Calu3 (cell line): ENCODE results near the gene TMEM184B. TPM values are rescaled to one million over a fixed set of nuclear protein-coding genes. Genes with fewer than 3 reads are reported as not detected.

Experiments
- BruUV-seq: library from RNA; stranded (reverse); fragments of 400-500 nt; replicated peaks from 2 replicates; lab custom pipeline; 2021; lab: Mats Ljungman, UMichigan
- CTCF ChIA-PET: fragments of 300-600 bp; sonication (Branson Sonifier 250); formaldehyde crosslinking; loops from one replicate; lab custom pipeline; 2022; ENCODE audit warnings: antibody characterized with exemption; lab: Charles Lee
- DNase-seq: peaks from one replicate; pipeline ENCODE4 v3.0.0; 2022
- H3K27ac Mint-ChIP-seq: one replicate; pipeline ENCODE4 v1.8.0; 2022; ENCODE audit warnings: mixed read lengths; ENCODE audit not compliant: unreplicated experiment
- H3K27me3 Mint-ChIP-seq: one replicate; pipeline ENCODE4 v1.8.0; 2022; ENCODE audit warnings: mixed read lengths; ENCODE audit not compliant: unreplicated experiment
- H3K36me3 Mint-ChIP-seq: one replicate; pipeline ENCODE4 v1.8.0; 2022; ENCODE audit warnings: mild to moderate bottlenecking, moderate library complexity, mixed read lengths; ENCODE audit not compliant: insufficient read depth, unreplicated experiment
- H3K4me1 Mint-ChIP-seq: one replicate; pipeline ENCODE4 v1.8.0; 2022; ENCODE audit warnings: mild to moderate bottlenecking, low read depth, mixed read lengths; ENCODE audit not compliant: unreplicated experiment
- H3K4me3 Mint-ChIP-seq: one replicate; pipeline ENCODE4 v1.8.0; 2022; ENCODE audit warnings: mild to moderate bottlenecking, low read depth, moderate library complexity, mixed read lengths; ENCODE audit not compliant: unreplicated experiment
- H3K9me3 Mint-ChIP-seq: one replicate; pipeline ENCODE4 v1.8.0; 2022; ENCODE audit warnings: low read depth, mixed read lengths; ENCODE audit not compliant: unreplicated experiment
- intact Hi-C: fragments of 100-400 bp; cut with micrococcal nuclease; formaldehyde crosslinking; loops from one replicate; pipeline ENCODE4 v1.10.0; 2022; ENCODE audit not compliant: unreplicated experiment
- total RNA-seq: library from RNA; stranded (reverse); gene quantifications from 2 replicates; pipeline ENCODE4 v1.2.3, GENCODE V29; 2022
- TF ChIP-seq, protein P1 (sequence below): fragments of 200-600 bp; IDR thresholded peaks from one replicate; pipeline ENCODE4 v1.8.0; 2022; ENCODE audit warnings: antibody characterized with exemption; ENCODE audit not compliant: unreplicated experiment

The TMEM184B gene
- total RNA-seq, 1 experiment from 2014 or later = 114 TPM

DNA sequence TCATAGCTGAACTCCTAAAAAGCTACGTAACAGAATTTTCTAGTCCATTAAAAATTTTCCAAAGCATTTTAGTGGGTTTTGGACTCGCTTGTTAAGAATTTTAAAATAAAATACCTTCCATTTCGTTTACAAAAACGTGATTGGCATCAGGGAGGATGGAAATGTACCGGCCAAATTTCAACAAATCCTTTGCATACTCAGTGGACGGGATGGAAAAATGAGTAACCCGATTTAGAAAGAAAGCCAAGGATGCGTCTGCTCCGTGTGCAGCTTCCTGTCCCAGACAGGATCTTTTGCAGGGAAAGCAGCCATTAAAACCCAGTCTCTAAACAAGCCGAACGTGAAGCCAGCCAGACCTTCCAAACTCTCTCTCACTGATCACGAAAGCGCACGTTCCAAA lies 15.6 kb downstream of the TMEM184B start:
- peaks cover 29% of the 10 kb centered on the region for H3K4me1 Mint-ChIP-seq
- TF ChIP-seq, protein P1, sequence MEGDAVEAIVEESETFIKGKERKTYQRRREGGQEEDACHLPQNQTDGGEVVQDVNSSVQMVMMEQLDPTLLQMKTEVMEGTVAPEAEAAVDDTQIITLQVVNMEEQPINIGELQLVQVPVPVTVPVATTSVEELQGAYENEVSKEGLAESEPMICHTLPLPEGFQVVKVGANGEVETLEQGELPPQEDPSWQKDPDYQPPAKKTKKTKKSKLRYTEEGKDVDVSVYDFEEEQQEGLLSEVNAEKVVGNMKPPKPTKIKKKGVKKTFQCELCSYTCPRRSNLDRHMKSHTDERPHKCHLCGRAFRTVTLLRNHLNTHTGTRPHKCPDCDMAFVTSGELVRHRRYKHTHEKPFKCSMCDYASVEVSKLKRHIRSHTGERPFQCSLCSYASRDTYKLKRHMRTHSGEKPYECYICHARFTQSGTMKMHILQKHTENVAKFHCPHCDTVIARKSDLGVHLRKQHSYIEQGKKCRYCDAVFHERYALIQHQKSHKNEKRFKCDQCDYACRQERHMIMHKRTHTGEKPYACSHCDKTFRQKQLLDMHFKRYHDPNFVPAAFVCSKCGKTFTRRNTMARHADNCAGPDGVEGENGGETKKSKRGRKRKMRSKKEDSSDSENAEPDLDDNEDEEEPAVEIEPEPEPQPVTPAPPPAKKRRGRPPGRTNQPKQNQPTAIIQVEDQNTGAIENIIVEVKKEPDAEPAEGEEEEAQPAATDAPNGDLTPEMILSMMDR = no peak
- intact Hi-C loops = no loop called here
- CTCF ChIA-PET = interaction anchor here (0.6 to 0.7 kb wide), 2 partner anchors 38 to 167 kb away, joined by 4 to 8 read pairs; no protein-coding TSS in a partner anchor
- peaks cover 19% of the 10 kb centered on the region for H3K36me3 Mint-ChIP-seq
- DNase-seq = no peak
- H3K9me3 Mint-ChIP-seq = no peaks in the 10 kb centered on the region
- no TSS peak for BruUV-seq
- H3K27ac Mint-ChIP-seq = no peak overlapping the region
- no peak overlapping the region for H3K4me3 Mint-ChIP-seq
- H3K27me3 Mint-ChIP-seq = no peaks in the 10 kb centered on the region

DNA sequence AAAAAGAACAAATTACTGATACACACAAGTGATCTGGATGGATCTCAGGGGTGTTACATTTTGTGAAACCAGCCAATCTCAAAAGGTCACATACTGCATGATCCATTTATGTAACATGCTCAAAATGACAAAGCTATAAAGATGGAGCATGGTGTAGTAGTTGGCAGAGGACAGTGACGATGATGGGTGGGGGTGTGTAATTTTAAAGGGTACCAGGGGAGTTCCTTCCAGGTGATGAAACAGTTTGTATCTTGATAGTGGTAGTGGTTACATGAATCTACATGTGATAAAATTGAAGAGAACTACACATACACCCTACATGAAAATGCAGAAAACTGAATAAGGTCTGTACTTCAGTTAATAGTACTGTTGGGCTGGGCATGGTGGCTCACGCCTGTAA lies 17.1 kb downstream of the TMEM184B start:
- Mint-ChIP-seq H3K36me3 (peaks cover 15% of the 10 kb centered on the region), H3K27me3 (no peaks in the 10 kb centered on the region), H3K9me3 (no peaks in the 10 kb centered on the region), H3K4me3 (no peak overlapping the region), H3K4me1 (peaks cover 14% of the 10 kb centered on the region), H3K27ac (no peak overlapping the region)
- TF ChIP-seq, protein P1 = no peak
- CTCF ChIA-PET = no interaction called here
- intact Hi-C loops = no loop called here
- no peak for DNase-seq
- no TSS peak for BruUV-seq

DNA sequence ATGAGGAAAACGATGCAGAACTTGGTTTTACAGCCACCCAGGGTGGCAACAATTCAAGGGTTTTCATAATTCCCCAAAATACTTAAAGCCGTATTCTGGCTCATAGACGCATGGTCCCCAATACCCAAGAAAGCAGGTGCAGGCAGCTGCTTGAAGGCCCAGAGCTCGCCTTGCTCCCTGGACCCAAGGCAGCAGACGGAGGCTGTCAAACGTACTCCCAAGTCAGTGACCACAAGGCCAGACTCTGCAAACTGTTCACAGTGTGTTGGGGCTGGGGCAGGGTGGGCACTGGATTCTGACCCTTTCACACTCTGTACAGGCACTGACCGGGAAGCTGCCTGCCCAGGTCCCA lies 21.5 kb downstream of the TMEM184B start:
- no peak for DNase-seq
- H3K4me3 Mint-ChIP-seq = no peak overlapping the region
- H3K27ac Mint-ChIP-seq = no peak overlapping the region
- CTCF ChIA-PET = no interaction called here
- H3K4me1 Mint-ChIP-seq = no peaks in the 10 kb centered on the region
- BruUV-seq = no TSS peak
- H3K36me3 Mint-ChIP-seq = peaks cover 20% of the 10 kb centered on the region
- intact Hi-C loops = no loop called here
- TF ChIP-seq, protein P1 = no peak
- no peaks in the 10 kb centered on the region for H3K27me3 Mint-ChIP-seq
- no peaks in the 10 kb centered on the region for H3K9me3 Mint-ChIP-seq

DNA sequence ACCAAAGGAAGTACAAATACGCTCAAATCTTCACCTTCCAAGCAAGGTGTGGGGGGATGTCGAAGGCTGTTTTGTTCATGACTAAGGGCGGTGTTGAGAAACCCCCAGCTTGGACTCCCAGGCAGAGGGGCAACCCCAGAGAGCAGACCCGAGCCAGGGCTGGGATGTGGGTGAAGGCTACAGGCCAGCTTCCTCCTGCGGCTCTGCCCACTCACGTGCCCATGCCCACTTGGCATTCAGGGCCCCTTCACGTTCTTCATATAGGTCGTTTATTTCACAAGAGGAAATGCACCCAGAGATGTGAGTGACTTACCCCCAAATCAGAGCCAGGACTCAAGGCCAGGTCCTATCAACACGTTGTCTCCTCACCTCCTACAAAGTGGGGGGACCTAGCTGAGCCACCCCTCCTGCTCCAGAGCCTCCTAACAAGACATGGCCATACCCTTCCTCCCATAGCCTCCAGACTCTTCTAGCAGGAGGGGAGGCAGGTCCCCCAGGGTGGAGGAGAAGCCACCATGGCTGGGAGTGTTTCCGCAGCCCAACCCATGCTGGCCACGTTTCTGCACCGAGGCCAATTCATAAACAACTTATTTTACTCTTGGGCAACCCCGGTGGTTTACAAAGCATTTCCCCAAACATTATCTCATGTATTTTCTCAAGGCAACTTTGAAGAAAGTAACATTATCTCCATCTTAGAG lies 22.0 kb downstream of the TMEM184B start:
- intact Hi-C loops = no loop called here
- CTCF ChIA-PET = no interaction called here
- TF ChIP-seq, protein P1 = no peak
- H3K27ac Mint-ChIP-seq = no peak overlapping the region
- no peaks in the 10 kb centered on the region for H3K4me1 Mint-ChIP-seq
- no peaks in the 10 kb centered on the region for H3K27me3 Mint-ChIP-seq
- H3K9me3 Mint-ChIP-seq = no peaks in the 10 kb centered on the region
- no peak overlapping the region for H3K4me3 Mint-ChIP-seq
- no peak for DNase-seq
- no TSS peak for BruUV-seq
- H3K36me3 Mint-ChIP-seq = peaks cover 21% of the 10 kb centered on the region
